K562 (cell line): ENCODE measurements around the gene RRAGD. TPM values are rescaled to one million over a fixed set of nuclear protein-coding genes. Genes with fewer than 3 reads are reported as not detected.

ENCODE experiments used
- ATAC-seq: fragments of 200-7000 bp; cut with Tn5 transposase; 3 replicates; pipeline ENCODE4 v1.9.1; 2020; ENCODE audit warnings: moderate library complexity
- BruUV-seq: library from RNA; stranded (reverse); fragments of 400-500 nt; replicated peaks from 2 replicates; lab custom pipeline; 2021; lab: Mats Ljungman, UMichigan
- CTCF ChIA-PET: fragments of 300-600 bp; formaldehyde crosslinking; extraction: SDS; loops from one replicate; lab custom pipeline; 2021; ENCODE audit warnings: low intra/inter-chr PET ratio; lab: Yijun Ruan, JAX
- POLR2A ChIA-PET: fragments of 300-600, 350-650 bp; sonication (Branson Sonifier 250); formaldehyde crosslinking; extraction: SDS; loops from one replicate; lab custom pipeline; 2021; ENCODE audit warnings: antibody characterized with exemption, inconsistent platforms; lab: Yijun Ruan, JAX
- DNase-seq, 4 experiments: peaks; one replicate each; pipeline versions ENCODE4 v3.0.0 to v3.0.0-alpha.2; 2011 to 2018; ENCODE audit warnings: low spot score in 3 of 4, mixed read lengths in 3 of 4; ENCODE audit errors: extremely low read depth in 1 of 4
- FAIRE-seq: peaks from 2 replicates; lab custom pipeline; 2011; peaks lifted over from hg19 to GRCh38; lab: Jason Lieb, UNC
- H2AFZ ChIP-seq: 2 replicates; pipeline ENCODE4 v1.6.0; 2011; ENCODE audit warnings: low read depth, low read length, control low read depth, inconsistent platforms
- H3K27ac ChIP-seq: fragments of 200-600 bp; 3 replicates; pipeline ENCODE4 v1.8.0; 2011; ENCODE audit warnings: low read depth, mild to moderate bottlenecking, control low read depth, inconsistent platforms, low read length, moderate library complexity, mixed read lengths; ENCODE audit errors: extremely low read depth
- H3K27me3 ChIP-seq, 2 experiments: fragments of 300-600 bp in 1 of 2; 2 replicates in 1 of 2; 3 replicates in 1 of 2; pipeline versions ENCODE4 v1.6.0 to v1.8.0; 2011; ENCODE audit warnings: inconsistent platforms in 2 of 2, low read length in 2 of 2, mild to moderate bottlenecking in 1 of 2, mixed read lengths in 1 of 2, moderate library complexity in 1 of 2; ENCODE audit not compliant: control insufficient read depth in 2 of 2, insufficient read depth in 2 of 2
- H3K36me3 ChIP-seq: fragments of 300-600 bp; 3 replicates; pipeline ENCODE4 v1.8.0; 2011; ENCODE audit warnings: mild to moderate bottlenecking, low read length, inconsistent platforms; ENCODE audit not compliant: control insufficient read depth, insufficient read depth
- H3K4me1 ChIP-seq, 2 experiments: fragments of 200-600 bp in 1 of 2; replicated peaks in 1 of 2; 2 replicates in 1 of 2; 3 replicates in 1 of 2; pipeline versions ENCODE4 v1.5.1 to v1.8.0; 2011; ENCODE audit warnings: inconsistent platforms in 2 of 2, low read length in 2 of 2, mild to moderate bottlenecking in 1 of 2, mixed read lengths in 1 of 2, moderate library complexity in 1 of 2; ENCODE audit not compliant: control insufficient read depth in 2 of 2, insufficient read depth in 2 of 2
- H3K4me2 ChIP-seq: 2 replicates; pipeline ENCODE4 v1.6.1; 2011; ENCODE audit warnings: low read length, control low read depth, inconsistent platforms, mixed read lengths; ENCODE audit not compliant: insufficient read depth
- H3K4me3 ChIP-seq: fragments of 200-600 bp; sonication (generic), shearing (Covaris generic); 2 replicates; pipeline ENCODE4 v1.5.1; 2016; ENCODE audit warnings: control low read depth, inconsistent platforms
- H3K79me2 ChIP-seq: fragments of 200-600 bp; 3 replicates; pipeline ENCODE4 v1.8.0; 2011; ENCODE audit warnings: low read length, inconsistent platforms; ENCODE audit not compliant: control insufficient read depth, insufficient read depth
- H3K9ac ChIP-seq, 2 experiments: 2 replicates each; pipeline versions ENCODE4 v1.6.0 to v1.6.1; 2011; ENCODE audit warnings: low read depth in 2 of 2, low read length in 2 of 2, control low read depth in 1 of 2, inconsistent platforms in 1 of 2, mild to moderate bottlenecking in 1 of 2, mixed read lengths in 1 of 2; ENCODE audit not compliant: insufficient read depth in 1 of 2
- H3K9me1 ChIP-seq: one replicate; pipeline ENCODE4 v1.6.0; 2011; ENCODE audit warnings: inconsistent platforms, mild to moderate bottlenecking, low read length, moderate library complexity; ENCODE audit not compliant: control insufficient read depth, insufficient read depth
- H3K9me3 ChIP-seq: replicated peaks from 2 replicates; pipeline ENCODE4 v1.5.1; 2011; ENCODE audit warnings: low read depth, low read length, inconsistent platforms; ENCODE audit not compliant: control insufficient read depth, insufficient read depth
- H4K20me1 ChIP-seq: replicated peaks from 2 replicates; pipeline ENCODE4 v1.6.1; 2011; ENCODE audit warnings: low read length, inconsistent platforms, mixed read lengths; ENCODE audit not compliant: control insufficient read depth, insufficient read depth
- ARID3A ChIP-seq: IDR thresholded peaks from 2 replicates; pipeline ENCODE4 v1.6.1; 2012; ENCODE audit warnings: low read depth, low read length, improper control_type of control experiment, borderline replicate concordance
- CHAMP1 ChIP-seq: fragments of 450-650 bp; IDR thresholded peaks from 2 replicates; pipeline ENCODE4 v1.6.1; 2016; ENCODE audit warnings: mild to moderate bottlenecking
- HDAC1 ChIP-seq, 2 experiments: fragments of 450-650 bp; IDR thresholded peaks; 2 replicates each; pipeline ENCODE4 v1.6.1; 2016 to 2017; ENCODE audit warnings: inconsistent platforms in 1 of 2, mild to moderate bottlenecking in 1 of 2, moderate library complexity in 1 of 2
- PCBP2 ChIP-seq: fragments of 200-400 bp; formaldehyde crosslinking; IDR thresholded peaks from 2 replicates; pipeline ENCODE4 v1.6.1; 2018; ENCODE audit warnings: low read length, low read depth, mild to moderate bottlenecking, moderate library complexity; ENCODE audit not compliant: poor library complexity, severe bottlenecking
- PTBP1 ChIP-seq: fragments of 200-400 bp; formaldehyde crosslinking; IDR thresholded peaks from 2 replicates; pipeline ENCODE4 v1.6.1; 2017; ENCODE audit warnings: low read depth, low read length
- SRF ChIP-seq, 2 experiments: fragments of 250-450, 450-650 bp in 1 of 2; sonication (Bioruptor Pico) in 1 of 2; sonication (generic) in 1 of 2; formaldehyde crosslinking; IDR thresholded peaks; 2 replicates each; pipeline versions ENCODE4 v1.5.0 to v1.5.1; 2020 to 2022; ENCODE audit warnings: mild to moderate bottlenecking in 1 of 2, missing genetic modification reagents in 1 of 2
- ZC3H8 ChIP-seq: fragments of 450-650 bp; IDR thresholded peaks from 2 replicates; pipeline ENCODE4 v1.6.1; 2017
- ZNF197 ChIP-seq: fragments of 200-800 bp; sonication (Bioruptor generic); IDR thresholded peaks from 2 replicates; pipeline ENCODE4 v1.6.1; 2016; ENCODE audit warnings: low read depth, missing genetic modification characterization, missing compliant biosample characterization
- ZNF274 ChIP-seq: IDR thresholded peaks from 2 replicates; pipeline ENCODE4 v1.6.1; 2011; ENCODE audit warnings: low read depth, mild to moderate bottlenecking, low read length, moderate library complexity, borderline replicate concordance
- ZNF639 ChIP-seq, 2 experiments: fragments of 200-800 bp in 1 of 2; sonication (Bioruptor generic) in 1 of 2; sonication (generic) in 1 of 2; formaldehyde crosslinking in 1 of 2; IDR thresholded peaks in 1 of 2; conservative IDR thresholded peaks in 1 of 2; 2 replicates each; pipeline versions ENCODE4 v1.5.0 to v1.6.1; 2016 to 2020; ENCODE audit warnings: missing compliant biosample characterization in 1 of 2, missing genetic modification characterization in 1 of 2, missing genetic modification reagents in 1 of 2
- ZNF75A ChIP-seq: fragments of 450-650 bp; formaldehyde crosslinking; IDR thresholded peaks from 2 replicates; pipeline ENCODE4 v1.4.0; 2020; ENCODE audit warnings: mild to moderate bottlenecking
- ZNF764 ChIP-seq: fragments of 250-450 bp; sonication (Bioruptor Pico); IDR thresholded peaks from 2 replicates; pipeline ENCODE4 v1.4.0; 2020; ENCODE audit warnings: low read depth, mild to moderate bottlenecking, moderate library complexity
- ZNF780A ChIP-seq: fragments of 250-450 bp; sonication (Bioruptor Pico); IDR thresholded peaks from 2 replicates; pipeline ENCODE4 v1.5.0; 2021; ENCODE audit warnings: mild to moderate bottlenecking
- WGBS: fragments of 100-300 bp; shearing (Covaris generic); methylation state at CpG from one replicate; pipeline ENCODE4 v1.1.6; 2016; ENCODE audit warnings: low coverage, mixed read lengths; ENCODE audit not compliant: insufficient coverage; ENCODE audit errors: missing lambda C conversion rate; 5-methylcytosine and 5-hydroxymethylcytosine counted together
- in situ Hi-C: fragments of 300-500 bp; cut with MboI; formaldehyde crosslinking; loops from 4 replicates; pipeline ENCODE4 v1.15.0; 2018; ENCODE audit warnings: inconsistent platforms, mixed read lengths
- intact Hi-C: fragments of 100-400 bp; cut with micrococcal nuclease; formaldehyde crosslinking; loops from 2 replicates; pipeline ENCODE4 v1.14.2; 2022
- polyA plus RNA-seq, 8 experiments: library from polyadenylated mRNA; depleted of rRNA in 4 of 8; stranded (reverse) in 5 of 8; unstranded in 3 of 8; fragments of >200 nt; fragmentation: Nextera tagmentation in 2 of 8; fragmentation: Illumina TruSeq in 1 of 8; extraction: Ambion mirVana in 2 of 8; extraction: Trizol in 1 of 8; gene quantifications; 2 replicates each; pipeline versions ENCODE4 v1.2.1 to v1.2.3, GENCODE V29; 2011 to 2014; ENCODE audit warnings: inconsistent platforms in 1 of 8, missing spikeins in 1 of 8
- total RNA-seq, 7 experiments: library from RNA; depleted of rRNA in 6 of 7; stranded (reverse); fragments of >200 nt in 6 of 7; fragmentation: Illumina TruSeq in 2 of 7; extraction: Trizol in 2 of 7; gene quantifications; 2 replicates each; pipeline versions ENCODE4 v1.2.1 to v1.2.3, GENCODE V29; 2011 to 2021; ENCODE audit warnings: low replicate concordance in 1 of 7
- TF ChIP-seq, protein P1 (sequence below), 2 experiments: fragments of 450-650 bp; IDR thresholded peaks; 2 replicates each; pipeline ENCODE4 v1.6.1; 2016

RRAGD gene
- total and polyA plus RNA-seq, 9 of the 15 experiments (the other 6 are each of a cell fraction or from before 2014, with no cell fraction given) = 0.03 to 0.07 (median 0.04) TPM; not detected in 6

DNA sequence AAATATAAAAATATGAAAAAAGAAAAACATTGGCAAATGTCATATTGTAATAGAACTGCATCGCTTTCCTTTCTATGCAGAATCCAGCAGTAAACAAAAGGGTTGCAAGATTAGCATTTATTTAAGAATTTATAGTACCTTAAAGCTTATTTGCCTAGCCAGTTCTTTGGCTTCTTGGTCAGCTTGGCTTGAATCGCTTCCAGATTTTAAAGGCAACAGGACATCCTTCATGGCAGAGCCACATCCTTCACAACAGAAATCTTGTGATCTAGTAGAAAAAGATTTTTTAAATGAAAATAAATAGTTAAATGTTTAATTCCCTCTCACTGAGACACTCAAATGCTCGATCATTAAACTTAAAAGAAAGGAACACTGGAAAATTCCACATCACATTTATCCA, 76.9 kb downstream of the RRAGD start:
- Histone ChIP-seq H3K27ac (no peak overlapping the region), H3K4me1 (peaks cover 3 to 5% of the 10 kb centered on the region in 2 experiments; a peak in 2 of 5 replicates), H3K9ac (no peak overlapping the region), H3K36me3 (peaks cover 44% of the 10 kb centered on the region), H4K20me1 (no peaks in the 10 kb centered on the region), H3K79me2 (no peaks in the 10 kb centered on the region), H3K9me1 (no peaks in the 10 kb centered on the region), H3K27me3 (no peaks in the 10 kb centered on the region), H3K4me3 (no peak overlapping the region), H3K4me2 (no peak overlapping the region), H2AFZ (no peak overlapping the region), H3K9me3 (no peaks in the 10 kb centered on the region)
- ATAC-seq (no peak), FAIRE-seq (no peak), DNase-seq (no peak)
- 92% methylated on average over 3 of the region's 3 CpGs for WGBS
- ChIA-PET POLR2A (interaction anchor here (1.3 kb wide), 1 partner anchor 15 kb away, joined by 4 read pairs; no protein-coding TSS in a partner anchor), CTCF (no interaction called here)
- intact Hi-C loops = no loop called here
- in situ Hi-C loops = no loop called here
- TF ChIP-seq ZNF197 (CRISPR knock-in tag) (no peak), ZNF780A (no peak), CHAMP1 (no peak), ZC3H8 (no peak), PTBP1 (no peak), PCBP2 (no peak), ARID3A (no peak), ZNF764 (CRISPR knock-in tag) (no peak), ZNF274 (no peak), ZNF639 (CRISPR knock-in tag; conservative IDR thresholded peaks at IDR 0.05 in 1 of 2, IDR thresholded peaks at IDR 0.05 in 1 of 2) (no peak), HDAC1 (IDR thresholded peaks at IDR 0.05) (no peak), ZNF75A (CRISPR knock-in tag) (no peak), SRF (CRISPR knock-in tag; IDR thresholded peaks at IDR 0.05) (no peak)
- TF ChIP-seq, protein P1, sequence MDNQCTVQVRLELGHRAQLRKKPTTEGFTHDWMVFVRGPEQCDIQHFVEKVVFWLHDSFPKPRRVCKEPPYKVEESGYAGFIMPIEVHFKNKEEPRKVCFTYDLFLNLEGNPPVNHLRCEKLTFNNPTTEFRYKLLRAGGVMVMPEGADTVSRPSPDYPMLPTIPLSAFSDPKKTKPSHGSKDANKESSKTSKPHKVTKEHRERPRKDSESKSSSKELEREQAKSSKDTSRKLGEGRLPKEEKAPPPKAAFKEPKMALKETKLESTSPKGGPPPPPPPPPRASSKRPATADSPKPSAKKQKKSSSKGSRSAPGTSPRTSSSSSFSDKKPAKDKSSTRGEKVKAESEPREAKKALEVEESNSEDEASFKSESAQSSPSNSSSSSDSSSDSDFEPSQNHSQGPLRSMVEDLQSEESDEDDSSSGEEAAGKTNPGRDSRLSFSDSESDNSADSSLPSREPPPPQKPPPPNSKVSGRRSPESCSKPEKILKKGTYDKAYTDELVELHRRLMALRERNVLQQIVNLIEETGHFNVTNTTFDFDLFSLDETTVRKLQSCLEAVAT (IDR thresholded peaks at IDR 0.05) = no peak
- BruUV-seq = no TSS peak
